ENCODE data around the gene ASPM.
"Not testable (repeated sequence)": the region's sequence is repeated elsewhere in the genome, so short reads cannot be mapped to it uniquely, and the experiment has no call there.

Gene ASPM

GRCh38 chr1:197130677-197131304 lies 15.7 kb downstream of the ASPM start:
- H3K36me3 Mint-ChIP-seq: peaks cover 53% of the 10 kb centered on the region
- no peaks in the 10 kb centered on the region for H3K27me3 Mint-ChIP-seq
- peaks cover 3% of the 10 kb centered on the region for H3K4me1 Mint-ChIP-seq
- no peak for DNase-seq
- no peak overlapping the region for H3K4me3 Mint-ChIP-seq
- no peaks in the 10 kb centered on the region for H3K9me3 Mint-ChIP-seq
- CTCF ChIA-PET: no interaction called here
- H3K27ac Mint-ChIP-seq: no peak overlapping the region

GRCh38 chr1:197129698-197130097 lies 16.8 kb downstream of the ASPM start:
- Mint-ChIP-seq H3K4me1 (peaks cover 3% of the 10 kb centered on the region), H3K27me3 (no peaks in the 10 kb centered on the region), H3K27ac (peak overlapping the region; percentile 0), H3K9me3 (no peaks in the 10 kb centered on the region), H3K36me3 (peaks cover 56% of the 10 kb centered on the region), H3K4me3 (no peak overlapping the region)
- no peak for DNase-seq
- CTCF ChIA-PET: no interaction called here

GRCh38 chr1:197127246-197127912 lies 19.1 kb downstream of the ASPM start:
- CTCF ChIA-PET: interaction anchor here (0.8 kb wide), 1 partner anchor 44 kb away, joined by 3 read pairs; no protein-coding TSS in a partner anchor
- Mint-ChIP-seq H3K27ac (no peak overlapping the region), H3K4me1 (no peaks in the 10 kb centered on the region), H3K9me3 (no peaks in the 10 kb centered on the region), H3K36me3 (peaks cover 52% of the 10 kb centered on the region), H3K27me3 (no peaks in the 10 kb centered on the region), H3K4me3 (no peak overlapping the region)
- DNase-seq: no peak

GRCh38 chr1:197126691-197127090 lies 19.8 kb downstream of the ASPM start:
- CTCF ChIA-PET: interaction anchor here (0.8 kb wide), 1 partner anchor 45 kb away, joined by 3 read pairs; no protein-coding TSS in a partner anchor
- no peaks in the 10 kb centered on the region for H3K27me3 Mint-ChIP-seq

GRCh38 chr1:197124376-197124775 lies 22.1 kb downstream of the ASPM start:
- no peak overlapping the region for H3K4me3 Mint-ChIP-seq
- H3K9me3 Mint-ChIP-seq: no peaks in the 10 kb centered on the region
- H3K4me1 Mint-ChIP-seq: no peaks in the 10 kb centered on the region
- CTCF ChIA-PET: no interaction called here
- H3K27ac Mint-ChIP-seq: no peak overlapping the region
- no peaks in the 10 kb centered on the region for H3K27me3 Mint-ChIP-seq
- peaks cover 61% of the 10 kb centered on the region for H3K36me3 Mint-ChIP-seq
- DNase-seq: no peak

More at GRCh38 chr1:197126691-197127090, 19.8 kb downstream of the ASPM start:
- Mint-ChIP-seq H3K4me3 (no peak overlapping the region), H3K36me3 (peaks cover 58% of the 10 kb centered on the region), H3K27ac (no peak overlapping the region), H3K4me1 (no peaks in the 10 kb centered on the region), H3K9me3 (no peaks in the 10 kb centered on the region)
- DNase-seq: no peak

- no peak for DNase-seq
- Mint-ChIP-seq H3K4me3 (no peak overlapping the region), H3K9me3 (no peaks in the 10 kb centered on the region), H3K36me3 (peaks cover 76% of the 10 kb centered on the region), H3K27ac (no peak overlapping the region), H3K4me1 (peaks cover under 1% of the 10 kb centered on the region), H3K27me3 (no peaks in the 10 kb centered on the region)
- CTCF ChIA-PET: no interaction called here
Measured at GRCh38 chr1:197116156-197116555, 30.3 kb downstream of the ASPM start.

DNA sequence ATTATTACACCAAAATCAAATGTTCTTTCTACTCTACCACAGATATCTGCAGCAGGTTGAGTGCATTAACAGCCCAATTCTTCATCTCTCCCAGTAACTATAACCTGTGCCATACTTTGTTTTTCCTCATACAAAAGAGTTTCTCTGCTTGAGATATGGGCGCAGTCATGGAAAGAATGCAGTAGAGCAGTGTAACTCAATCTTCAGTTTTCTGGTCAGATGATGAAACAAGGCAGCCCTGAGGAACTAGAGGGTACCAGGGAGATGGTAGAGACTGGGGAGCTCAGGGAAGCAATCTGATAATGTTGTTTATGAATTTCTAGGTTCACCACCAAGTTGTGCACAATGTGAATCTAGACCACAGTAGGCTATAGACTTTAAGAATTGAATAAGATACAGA lies 39.6 kb downstream of the ASPM start:
- Mint-ChIP-seq H3K27ac (no peak overlapping the region), H3K4me1 (peaks cover 11% of the 10 kb centered on the region), H3K4me3 (no peak overlapping the region), H3K9me3 (peaks cover 2% of the 10 kb centered on the region), H3K27me3 (no peaks in the 10 kb centered on the region), H3K36me3 (peaks cover 84% of the 10 kb centered on the region)
- CTCF ChIA-PET: no interaction called here
- no peak for DNase-seq

DNA sequence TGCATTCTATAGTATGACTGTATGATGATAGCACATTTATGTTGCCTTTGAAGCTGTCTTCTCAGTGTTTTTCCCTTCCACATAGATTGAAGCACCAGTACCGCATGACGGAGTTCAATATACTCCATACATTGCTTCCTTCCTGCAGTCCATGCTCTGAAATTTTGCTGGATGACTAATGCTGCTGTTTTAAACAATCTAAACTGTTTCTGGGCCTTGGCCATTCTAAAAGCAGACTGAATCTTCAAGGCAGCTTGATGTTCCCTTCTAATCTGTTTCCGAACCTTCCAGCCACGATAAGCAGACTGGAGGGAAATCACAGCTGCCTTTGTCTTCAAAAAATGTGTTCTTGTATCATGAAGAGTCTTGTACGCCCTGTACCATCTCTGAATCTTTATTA lies 43.2 kb downstream of the ASPM start:
- H3K4me3 Mint-ChIP-seq: no peak overlapping the region
- no peak overlapping the region for H3K27ac Mint-ChIP-seq
- peaks cover 66% of the 10 kb centered on the region for H3K36me3 Mint-ChIP-seq
- H3K4me1 Mint-ChIP-seq: peaks cover 17% of the 10 kb centered on the region
- no peak for DNase-seq
- H3K27me3 Mint-ChIP-seq: no peaks in the 10 kb centered on the region
- H3K9me3 Mint-ChIP-seq: peaks cover 2% of the 10 kb centered on the region
- CTCF ChIA-PET: no interaction called here

DNA sequence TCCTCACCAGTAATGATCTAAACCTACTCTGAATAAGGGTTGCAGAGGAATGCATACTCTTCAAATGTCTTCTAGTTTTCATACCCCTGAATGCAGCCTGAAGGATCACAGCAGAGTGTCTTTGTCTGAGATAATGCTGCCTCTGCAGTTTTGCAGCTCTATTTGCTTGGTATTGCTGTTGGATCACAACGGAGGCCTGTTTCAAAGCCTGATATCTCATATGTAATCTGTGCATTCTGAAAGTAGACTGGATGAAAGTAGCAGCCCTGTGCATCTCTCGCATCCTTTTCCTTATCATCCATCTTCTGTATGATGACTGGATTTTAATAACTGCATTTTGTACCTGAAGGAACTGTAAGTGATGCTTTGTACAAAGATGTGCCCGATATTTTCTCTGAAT lies 44.5 kb downstream of the ASPM start:
- CTCF ChIA-PET: interaction anchor here (0.9 kb wide), 1 partner anchor 9 kb away, joined by 3 read pairs; no protein-coding TSS in a partner anchor
- DNase-seq: no peak
- no peaks in the 10 kb centered on the region for H3K27me3 Mint-ChIP-seq
- H3K27ac Mint-ChIP-seq: no peak overlapping the region
- H3K9me3 Mint-ChIP-seq: peaks cover 2% of the 10 kb centered on the region
- peaks cover 56% of the 10 kb centered on the region for H3K36me3 Mint-ChIP-seq
- no peak overlapping the region for H3K4me3 Mint-ChIP-seq
- H3K4me1 Mint-ChIP-seq: peaks cover 17% of the 10 kb centered on the region

GRCh38 chr1:197100677-197101076 lies 45.8 kb downstream of the ASPM start:
- CTCF ChIA-PET: no interaction called here
- Mint-ChIP-seq H3K4me1 (peaks cover 15% of the 10 kb centered on the region), H3K27me3 (no peaks in the 10 kb centered on the region), H3K27ac (no peak overlapping the region), H3K9me3 (peaks cover 2% of the 10 kb centered on the region), H3K36me3 (peaks cover 52% of the 10 kb centered on the region), H3K4me3 (no peak overlapping the region)
- DNase-seq: no peak

GRCh38 chr1:197099444-197099843 lies 47.0 kb downstream of the ASPM start:
- CTCF ChIA-PET: no interaction called here
- Mint-ChIP-seq H3K27ac (no peak overlapping the region), H3K36me3 (peaks cover 54% of the 10 kb centered on the region), H3K4me1 (peaks cover 15% of the 10 kb centered on the region), H3K9me3 (peaks cover 2% of the 10 kb centered on the region), H3K27me3 (no peaks in the 10 kb centered on the region), H3K4me3 (no peak overlapping the region)
- DNase-seq: no peak

- CTCF ChIA-PET: not testable (repeated sequence)
Measured at GRCh38 chr1:197096971-197097370, 49.5 kb downstream of the ASPM start.

GRCh38 chr1:197096137-197096536 lies 50.3 kb downstream of the ASPM start:
- no peak for DNase-seq
- Mint-ChIP-seq H3K9me3 (no peaks in the 10 kb centered on the region), H3K4me1 (peaks cover 5% of the 10 kb centered on the region), H3K36me3 (peaks cover 50% of the 10 kb centered on the region), H3K27ac (no peak overlapping the region), H3K27me3 (no peaks in the 10 kb centered on the region), H3K4me3 (no peak overlapping the region)
- CTCF ChIA-PET: no interaction called here

More at GRCh38 chr1:197096971-197097370, 49.5 kb downstream of the ASPM start:
- not testable (repeated sequence) for DNase-seq, H3K27me3 Mint-ChIP-seq, H3K9me3 Mint-ChIP-seq, H3K4me3 Mint-ChIP-seq, H3K27ac Mint-ChIP-seq
- Mint-ChIP-seq H3K4me1 (peaks cover 11% of the 10 kb centered on the region), H3K36me3 (peaks cover 45% of the 10 kb centered on the region)

GRCh38 chr1:197093226-197093885 lies 53.1 kb downstream of the ASPM start:
- Mint-ChIP-seq H3K36me3 (peaks cover 56% of the 10 kb centered on the region), H3K4me1 (no peaks in the 10 kb centered on the region), H3K4me3 (no peak overlapping the region), H3K9me3 (no peaks in the 10 kb centered on the region), H3K27ac (peak overlapping the region; percentile 28), H3K27me3 (no peaks in the 10 kb centered on the region)
- CTCF ChIA-PET: interaction anchor here (1.0 kb wide), 1 partner anchor 9 kb away, joined by 3 read pairs; no protein-coding TSS in a partner anchor
- DNase-seq: no peak

Measured in activated naive CD4-positive, alpha-beta T cell treated with anti-CD3 and anti-CD28 coated beads, Interleukin-2, amount 10 ng/mL, durations not matched to agents 7 days and 5 days (primary cell).